GM12873 (cell line): ENCODE results near the gene CNTN4.

Experiments used
- CTCF ChIP-seq: IDR thresholded peaks from 2 replicates; pipeline ENCODE4 v1.5.1; 2012; ENCODE audit warnings: low read depth, mild to moderate bottlenecking, moderate library complexity, low read length, control low read depth; ENCODE audit not compliant: insufficient read depth; ENCODE audit errors: missing control alignments

The CNTN4 gene

GRCh38 chr3:2992534-2992933, 893.9 kb downstream of the CNTN4 start:
- TF ChIP-seq CTCF = no peak

GRCh38 chr3:2993736-2994135, 895.1 kb downstream of the CNTN4 start:
- TF ChIP-seq CTCF = no peak

GRCh38 chr3:2995195-2995594, 896.5 kb downstream of the CNTN4 start:
- no peak for TF ChIP-seq CTCF

- TF ChIP-seq CTCF = no peak
These were observed 906.6 kb downstream of the CNTN4 start for GRCh38 chr3:3005146-3005744.

GRCh38 chr3:3013317-3014052, 914.8 kb downstream of the CNTN4 start:
- TF ChIP-seq CTCF = no peak

- TF ChIP-seq CTCF = peak; percentile 68
These were observed 916.8 kb downstream of the CNTN4 start for GRCh38 chr3:3015185-3016089.

- TF ChIP-seq CTCF = no peak
These were observed 917.6 kb downstream of the CNTN4 start for GRCh38 chr3:3016226-3016625.
